ENCODE results near the gene TRAPPC2. TPM values are rescaled to one million over a fixed set of nuclear protein-coding genes. Genes with fewer than 3 reads are reported as not detected.

Gene TRAPPC2
- total and polyA plus RNA-seq, 5 experiments from 2014 or later = 25.7 to 51.5 (median 34.3) TPM

DNA sequence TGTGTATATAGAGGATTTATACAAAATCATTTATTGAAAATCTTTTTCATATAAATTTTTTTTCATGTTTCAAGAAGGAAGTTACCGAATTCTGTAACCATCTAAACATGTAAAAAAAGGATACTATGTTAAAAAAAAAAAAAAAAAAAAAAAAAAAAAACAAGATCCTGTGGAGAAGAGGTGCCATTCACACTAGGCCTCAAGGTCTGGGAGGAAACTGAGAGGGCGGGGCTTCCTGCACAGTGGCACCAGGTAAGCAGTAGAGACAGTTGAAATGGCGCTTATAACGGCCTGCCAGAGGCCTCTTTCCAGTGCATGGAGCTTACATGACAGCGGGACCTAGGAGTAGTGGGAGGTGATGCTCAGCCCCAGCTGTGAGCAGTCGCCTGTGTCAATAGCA lies 17.5 kb downstream of the TRAPPC2 start:
- H3K9me3 Mint-ChIP-seq = peaks cover 0 to 2% (median 0%) of the 10 kb centered on the region in 9 donors
- H3K4me3 Mint-ChIP-seq = peak overlapping the region in 8 of 10 donors; percentile 29 to 77 (median 48)
- DNase-seq (peak in 6 of 10 donors; percentile 2 to 73 (median 28)), ATAC-seq (peak; percentile 79)
- peaks cover 6 to 40% (median 24%) of the 10 kb centered on the region in 4 donors for H3K4me1 Mint-ChIP-seq
- POLR2A ChIA-PET = interaction anchor here (0.7 kb wide), 1 partner anchor 10 kb away, joined by 5 read pairs; no protein-coding TSS in a partner anchor
- H3K27me3 Mint-ChIP-seq = no peaks in the 10 kb centered on the region
- H3K36me3 Mint-ChIP-seq = peaks cover 0 to 45% (median 0%) of the 10 kb centered on the region in 3 donors
- H3K27ac Mint-ChIP-seq = peak overlapping the region in 8 of 10 donors; percentile 24 to 93 (median 81)

DNA sequence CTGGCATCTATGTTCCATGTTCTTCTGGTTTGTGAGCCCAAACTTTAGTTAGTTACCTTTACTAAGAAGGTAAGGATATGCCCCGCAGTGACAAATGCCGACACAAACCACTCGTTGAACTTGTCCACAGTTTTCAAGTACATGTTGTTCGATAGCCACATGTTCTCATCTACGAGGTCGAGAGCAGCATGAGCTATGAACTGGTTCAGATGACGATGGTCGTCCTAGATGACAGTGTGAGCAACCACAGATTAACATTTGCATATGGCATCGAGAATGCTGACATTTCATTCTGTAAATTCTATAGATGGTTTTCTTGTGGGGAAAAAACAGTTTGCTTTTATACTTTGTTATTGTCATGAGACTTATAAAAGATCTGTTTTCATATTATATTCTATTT lies 18.0 kb downstream of the TRAPPC2 start:
- H3K9me3 Mint-ChIP-seq = peaks cover 0 to 2% (median 0%) of the 10 kb centered on the region in 9 donors
- peak overlapping the region in 5 of 10 donors; percentile 44 to 88 (median 65) for H3K27ac Mint-ChIP-seq
- DNase-seq = no peak
- peaks cover 5 to 39% (median 28%) of the 10 kb centered on the region in 4 donors for H3K4me1 Mint-ChIP-seq
- POLR2A ChIA-PET = no interaction called here
- H3K4me3 Mint-ChIP-seq = peak overlapping the region in 1 of 10 donors; percentile 15
- ATAC-seq = no peak
- no peaks in the 10 kb centered on the region for H3K27me3 Mint-ChIP-seq
- peaks cover 0 to 47% (median 2%) of the 10 kb centered on the region in 3 donors for H3K36me3 Mint-ChIP-seq

DNA sequence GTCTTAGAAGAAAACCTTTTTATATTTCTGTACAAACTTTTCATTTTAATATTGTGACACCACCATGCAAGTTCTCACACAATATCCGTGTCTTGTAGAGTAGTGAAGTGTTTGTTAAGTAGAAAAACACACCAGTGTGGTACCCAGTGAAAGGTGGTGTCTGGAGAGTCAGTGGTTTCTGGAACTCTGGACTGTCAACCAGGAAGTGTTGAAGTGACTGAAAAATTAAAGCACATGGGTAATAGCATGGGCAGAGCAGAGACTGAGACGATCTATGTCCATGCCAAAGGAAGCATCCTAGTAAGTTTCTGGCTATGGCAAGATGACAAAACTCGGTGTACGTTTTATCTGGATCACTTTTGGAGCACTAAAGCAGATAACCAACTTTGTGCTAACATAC lies 23.3 kb downstream of the TRAPPC2 start:
- peaks cover 0 to 11% (median 9%) of the 10 kb centered on the region in 4 donors for H3K4me1 Mint-ChIP-seq
- H3K9me3 Mint-ChIP-seq = no peaks in the 10 kb centered on the region
- no peaks in the 10 kb centered on the region for H3K27me3 Mint-ChIP-seq
- POLR2A ChIA-PET = interaction anchor here (2.4 kb wide), 1 partner anchor 23 kb away, joined by 9 read pairs; the partner anchor contains the start of genes OFD1 and TRAPPC2
- ATAC-seq = no peak
- peak overlapping the region in 4 of 10 donors; percentile 24 to 65 (median 58) for H3K27ac Mint-ChIP-seq
- H3K4me3 Mint-ChIP-seq = no peak overlapping the region
- DNase-seq = no peak
- peaks cover 4 to 47% (median 4%) of the 10 kb centered on the region in 3 donors for H3K36me3 Mint-ChIP-seq

DNA sequence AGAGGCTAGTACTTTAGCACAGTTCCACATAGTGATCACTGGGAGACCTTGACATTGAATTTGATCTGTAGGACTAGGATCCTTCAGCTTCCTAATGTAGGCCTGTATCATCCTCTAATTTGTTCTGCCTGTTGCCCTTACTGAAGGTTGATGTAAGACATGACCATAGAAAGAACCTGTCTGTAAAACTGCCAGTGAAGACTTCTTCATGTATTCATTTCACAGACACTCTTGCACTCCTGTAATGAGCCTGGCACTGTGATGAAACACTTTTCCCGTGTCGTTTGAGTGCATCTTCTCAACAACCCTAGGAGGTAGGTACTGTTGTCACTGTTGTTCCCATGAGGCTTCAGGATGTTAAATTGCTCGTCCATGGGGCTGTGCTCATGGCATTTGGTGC lies 30.8 kb downstream of the TRAPPC2 start:
- POLR2A ChIA-PET = no interaction called here
- peaks cover 11 to 58% (median 37%) of the 10 kb centered on the region in 4 donors for H3K4me1 Mint-ChIP-seq
- H3K36me3 Mint-ChIP-seq = peaks cover 4 to 23% (median 4%) of the 10 kb centered on the region in 3 donors
- DNase-seq (no peak), ATAC-seq (no peak)
- H3K27ac Mint-ChIP-seq = peak overlapping the region in 7 of 10 donors; percentile 7 to 40 (median 28)
- H3K4me3 Mint-ChIP-seq = no peak overlapping the region
- H3K27me3 Mint-ChIP-seq = no peaks in the 10 kb centered on the region
- H3K9me3 Mint-ChIP-seq = no peaks in the 10 kb centered on the region

DNA sequence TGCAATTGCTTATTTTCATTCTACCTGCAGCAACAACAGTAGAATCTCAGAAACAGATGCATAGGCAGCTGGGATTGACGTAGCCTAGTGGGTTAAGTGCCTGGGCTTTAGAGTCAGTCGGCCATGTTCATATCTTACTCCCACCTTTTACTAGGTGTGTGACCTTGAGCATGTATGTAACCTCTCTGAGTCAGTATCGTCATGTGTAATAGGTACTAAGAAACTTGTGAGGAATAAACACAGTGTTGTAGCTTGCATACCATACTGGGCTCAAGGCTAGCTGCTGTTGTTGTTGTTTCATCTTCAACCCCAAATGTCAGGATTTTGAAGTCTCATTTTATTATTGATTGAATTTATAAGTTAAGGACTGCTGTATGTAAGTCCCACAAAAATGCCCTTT lies 31.3 kb downstream of the TRAPPC2 start:
- ATAC-seq (no peak), DNase-seq (no peak)
- H3K36me3 Mint-ChIP-seq = peaks cover 4 to 20% (median 4%) of the 10 kb centered on the region in 3 donors
- POLR2A ChIA-PET = no interaction called here
- no peaks in the 10 kb centered on the region for H3K27me3 Mint-ChIP-seq
- peak overlapping the region in 5 of 10 donors; percentile 23 to 49 (median 34) for H3K27ac Mint-ChIP-seq
- H3K4me3 Mint-ChIP-seq = no peak overlapping the region
- peaks cover 11 to 62% (median 37%) of the 10 kb centered on the region in 4 donors for H3K4me1 Mint-ChIP-seq
- H3K9me3 Mint-ChIP-seq = no peaks in the 10 kb centered on the region

DNA sequence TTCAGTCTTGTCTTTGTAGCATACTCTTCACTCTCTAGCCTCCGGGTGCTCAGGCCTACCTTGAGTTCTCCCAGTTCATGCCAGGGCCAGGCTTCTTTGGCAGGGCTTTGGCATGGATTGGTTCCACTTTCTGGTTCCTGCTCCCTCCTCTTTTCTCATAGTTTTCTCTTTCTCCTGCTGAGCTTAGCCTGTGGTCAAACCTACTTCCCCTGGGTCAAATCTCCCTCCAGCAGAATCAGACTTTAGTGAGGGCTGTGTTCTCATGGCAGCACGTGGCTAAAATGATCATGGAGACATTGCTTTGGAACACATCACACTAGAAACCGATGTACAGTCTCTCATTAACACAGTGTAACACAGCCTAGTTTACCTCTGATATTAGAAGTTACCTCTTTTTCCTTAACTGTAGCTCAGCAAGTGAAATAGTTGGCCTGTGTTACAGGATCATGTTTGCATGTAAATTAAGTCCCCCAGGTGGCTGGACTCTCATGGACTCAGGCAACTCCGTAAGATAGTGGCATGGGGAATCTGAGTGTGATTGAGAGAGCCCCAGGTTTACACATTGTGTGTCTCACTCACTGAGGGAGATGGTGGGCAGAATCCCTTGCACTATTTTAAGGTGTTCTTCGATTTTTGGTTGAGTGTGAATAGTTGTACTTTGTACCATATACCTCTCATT lies 32.2 kb downstream of the TRAPPC2 start:
- H3K9me3 Mint-ChIP-seq = no peaks in the 10 kb centered on the region
- H3K27me3 Mint-ChIP-seq = no peaks in the 10 kb centered on the region
- POLR2A ChIA-PET = no interaction called here
- H3K4me1 Mint-ChIP-seq = peaks cover 11 to 71% (median 40%) of the 10 kb centered on the region in 4 donors
- DNase-seq (no peak), ATAC-seq (no peak)
- peaks cover 4 to 16% (median 4%) of the 10 kb centered on the region in 3 donors for H3K36me3 Mint-ChIP-seq
- peak overlapping the region in 8 of 10 donors; percentile 9 to 86 (median 65) for H3K27ac Mint-ChIP-seq
- H3K4me3 Mint-ChIP-seq = peak overlapping the region in 3 of 10 donors; percentile 34 to 43 (median 43)

DNA sequence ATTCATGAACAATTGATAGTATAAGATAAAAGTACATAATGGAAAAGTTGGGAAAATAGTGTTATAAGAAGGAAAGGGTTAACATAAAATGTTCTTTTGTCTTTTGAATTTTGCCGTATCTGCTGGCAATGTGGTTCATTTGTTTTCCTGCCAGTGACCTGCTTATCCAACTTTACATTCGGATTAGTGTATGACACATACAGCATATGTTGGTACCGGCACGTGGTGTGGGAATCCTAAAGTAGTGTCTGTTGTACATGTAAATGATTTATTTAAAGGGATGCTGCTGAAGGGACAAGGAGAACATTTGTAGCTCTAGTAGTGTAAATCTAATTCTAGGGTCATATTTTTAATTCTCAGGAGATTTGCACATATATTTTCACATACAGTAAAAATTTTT lies 34.0 kb downstream of the TRAPPC2 start:
- Mint-ChIP-seq H3K27ac (peak overlapping the region in 2 of 10 donors; percentile 19 to 37), H3K4me1 (peaks cover 16 to 83% (median 53%) of the 10 kb centered on the region in 4 donors)

DNA sequence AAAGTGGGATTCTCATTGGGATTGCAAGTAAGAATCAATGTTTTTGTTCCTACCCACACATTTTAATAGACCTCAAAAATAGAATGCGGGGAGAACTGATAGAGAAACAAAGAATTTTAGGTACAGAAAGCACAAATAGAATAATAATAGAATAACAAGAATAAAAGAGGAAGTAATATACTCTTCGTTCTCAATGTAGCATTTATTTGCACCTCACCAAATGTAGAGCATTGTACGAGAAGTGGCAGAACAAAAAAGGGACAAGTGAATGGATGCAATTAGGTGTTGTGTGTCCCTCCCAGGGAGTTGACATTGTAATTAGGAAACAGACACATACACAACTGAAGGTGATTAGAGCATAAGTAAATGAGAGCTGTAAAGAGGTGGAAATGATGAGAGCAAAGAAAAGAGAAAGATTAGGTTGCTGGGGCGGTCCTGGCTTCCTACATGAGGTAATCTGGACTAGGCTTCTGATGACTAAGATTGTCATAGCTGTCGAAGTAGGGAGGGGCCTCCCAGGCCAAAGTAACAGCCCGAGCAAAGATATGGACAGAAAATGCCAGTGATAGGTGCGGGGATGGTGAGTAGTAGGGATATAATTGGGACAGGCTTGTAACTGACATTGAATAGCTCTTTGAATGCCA lies 35.1 kb downstream of the TRAPPC2 start:
- ATAC-seq = no peak
- Mint-ChIP-seq H3K27me3 (no peaks in the 10 kb centered on the region), H3K27ac (peak overlapping the region in 2 of 10 donors; percentile 56 to 71), H3K4me3 (peak overlapping the region in 3 of 10 donors; percentile 8 to 57 (median 23)), H3K9me3 (no peaks in the 10 kb centered on the region), H3K4me1 (peaks cover 19 to 92% (median 61%) of the 10 kb centered on the region in 4 donors), H3K36me3 (peaks cover 4 to 15% (median 9%) of the 10 kb centered on the region in 3 donors)
- DNase-seq = no peak
- POLR2A ChIA-PET = interaction anchor here (3.2 kb wide), 1 partner anchor 35 kb away, joined by 15 read pairs; the partner anchor contains the start of genes OFD1 and TRAPPC2

More for the DNA sequence above, 34.0 kb downstream of the TRAPPC2 start:
- no peaks in the 10 kb centered on the region for H3K9me3 Mint-ChIP-seq
- POLR2A ChIA-PET = interaction anchor here (0.5 kb wide), 1 partner anchor 21 kb away, joined by 11 read pairs; no protein-coding TSS in a partner anchor
- peaks cover 4 to 14% (median 4%) of the 10 kb centered on the region in 3 donors for H3K36me3 Mint-ChIP-seq
- no peaks in the 10 kb centered on the region for H3K27me3 Mint-ChIP-seq
- no peak overlapping the region for H3K4me3 Mint-ChIP-seq
- DNase-seq = no peak
- no peak for ATAC-seq

DNA sequence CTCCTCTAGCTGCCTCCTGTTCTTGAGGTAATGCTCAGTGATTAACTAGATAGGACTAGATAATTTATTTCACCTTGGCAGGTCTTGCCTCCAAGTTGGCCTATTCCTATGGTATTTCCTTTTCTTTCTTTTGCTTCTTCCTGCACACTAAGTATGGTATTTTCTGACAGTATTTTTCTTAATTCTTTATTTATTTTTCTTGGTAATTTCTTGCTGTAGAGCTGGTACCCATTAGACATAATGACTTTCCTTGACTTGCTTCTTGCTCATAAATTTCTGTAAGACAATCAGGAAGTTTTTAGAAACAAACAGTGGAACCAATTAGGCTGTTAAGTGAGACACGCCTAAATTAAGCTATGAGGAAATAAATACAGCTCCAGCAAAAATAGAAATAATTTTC lies 36.0 kb downstream of the TRAPPC2 start:
- Mint-ChIP-seq H3K4me1 (peaks cover 17 to 93% (median 65%) of the 10 kb centered on the region in 4 donors), H3K4me3 (no peak overlapping the region), H3K27me3 (no peaks in the 10 kb centered on the region), H3K9me3 (no peaks in the 10 kb centered on the region), H3K36me3 (peaks cover 2 to 10% (median 9%) of the 10 kb centered on the region in 3 donors), H3K27ac (peak overlapping the region in 2 of 10 donors; percentile 14 to 20)
- ATAC-seq (no peak), DNase-seq (no peak)
- POLR2A ChIA-PET = interaction anchor here (0.7 to 3.2 kb wide), 2 partner anchors 36 to 43 kb away, joined by 6 to 15 read pairs; partner anchors contain the start of genes OFD1 and TRAPPC2

DNA sequence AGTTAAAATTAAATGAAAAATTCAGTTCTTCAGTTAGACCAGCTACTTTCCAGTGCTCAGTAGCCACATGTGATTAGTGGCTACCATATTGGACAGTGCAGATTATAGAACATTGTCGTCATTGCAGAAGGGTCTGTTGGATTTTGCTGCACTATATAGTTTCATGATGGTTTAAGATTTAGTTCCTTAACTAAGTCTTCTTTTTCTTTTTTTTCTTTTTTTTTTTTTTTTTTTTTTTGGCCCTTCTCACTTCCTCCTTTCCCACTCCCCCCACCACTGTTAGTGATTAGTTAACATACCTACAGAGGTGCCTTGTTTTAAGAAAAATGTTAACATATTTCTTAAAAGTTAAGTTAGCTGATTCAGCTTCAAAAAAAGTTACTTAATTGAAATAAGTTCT lies 36.4 kb downstream of the TRAPPC2 start:
- Mint-ChIP-seq H3K27ac (peak overlapping the region in 2 of 10 donors; percentile 16 to 20), H3K27me3 (no peaks in the 10 kb centered on the region), H3K4me3 (no peak overlapping the region), H3K9me3 (no peaks in the 10 kb centered on the region), H3K4me1 (peaks cover 21 to 93% (median 69%) of the 10 kb centered on the region in 4 donors), H3K36me3 (peaks cover 2 to 10% (median 9%) of the 10 kb centered on the region in 3 donors)
- DNase-seq (no peak), ATAC-seq (no peak)
- POLR2A ChIA-PET = interaction anchor here (3.2 kb wide), 1 partner anchor 37 kb away, joined by 15 read pairs; the partner anchor contains the start of genes OFD1 and TRAPPC2

DNA sequence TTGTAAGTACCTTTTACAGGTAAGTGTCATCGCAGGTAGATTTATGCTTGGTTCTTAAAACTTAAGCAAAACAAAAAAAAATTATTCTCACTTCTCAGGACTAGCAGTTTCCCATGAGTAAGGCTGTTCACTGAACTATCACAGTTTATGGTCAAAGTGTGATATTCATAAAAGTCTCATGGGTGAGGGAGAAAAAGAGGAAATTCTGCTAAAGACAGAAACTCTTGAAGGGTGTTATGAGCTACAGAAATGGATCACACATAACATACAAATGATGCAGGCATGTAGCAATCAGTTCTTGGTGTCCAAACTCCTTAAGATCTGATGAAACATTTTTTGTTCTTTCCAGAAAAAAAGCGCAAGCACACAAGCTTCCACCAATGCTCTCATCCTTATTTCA lies 37.0 kb downstream of the TRAPPC2 start:
- Mint-ChIP-seq H3K4me1 (peaks cover 23 to 93% (median 70%) of the 10 kb centered on the region in 4 donors), H3K27me3 (no peaks in the 10 kb centered on the region), H3K36me3 (peaks cover 2 to 10% (median 9%) of the 10 kb centered on the region in 3 donors), H3K9me3 (no peaks in the 10 kb centered on the region), H3K27ac (peak overlapping the region in 5 of 10 donors; percentile 9 to 71 (median 23)), H3K4me3 (peak overlapping the region in 3 of 10 donors; percentile 20 to 66 (median 44))
- DNase-seq (no peak), ATAC-seq (no peak)
- POLR2A ChIA-PET = interaction anchor here (3.2 kb wide), 1 partner anchor 37 kb away, joined by 15 read pairs; the partner anchor contains the start of genes OFD1 and TRAPPC2

DNA sequence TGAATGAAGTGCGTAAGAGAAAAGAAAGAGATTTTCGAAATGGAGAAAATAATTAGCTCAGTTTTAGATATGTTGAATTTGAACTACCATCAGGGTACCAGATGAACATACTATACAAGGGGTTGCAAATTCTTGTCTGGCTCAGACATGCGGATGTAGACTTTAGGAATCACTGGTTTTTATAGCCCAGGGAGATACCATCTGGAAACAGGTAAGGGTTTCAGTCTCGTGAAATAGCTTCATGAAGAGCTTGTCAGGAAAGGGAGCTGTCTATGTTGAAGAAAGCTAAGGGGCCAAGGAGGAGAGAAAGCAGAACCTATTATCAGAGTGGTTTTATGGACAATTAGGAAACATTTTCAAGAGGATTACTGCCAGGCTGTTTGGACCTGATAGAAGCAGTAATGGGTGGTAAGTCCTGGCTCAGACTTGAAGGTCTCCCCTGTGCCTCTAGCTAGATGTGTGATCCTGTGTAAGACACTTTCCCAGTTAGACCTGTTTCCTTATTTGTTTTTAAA lies 38.8 kb downstream of the TRAPPC2 start:
- Mint-ChIP-seq H3K27me3 (no peaks in the 10 kb centered on the region), H3K9me3 (no peaks in the 10 kb centered on the region), H3K27ac (peak overlapping the region in 5 of 10 donors; percentile 48 to 82 (median 50)), H3K4me1 (peaks cover 19 to 88% (median 65%) of the 10 kb centered on the region in 4 donors), H3K36me3 (peaks cover 0 to 6% (median 5%) of the 10 kb centered on the region in 3 donors), H3K4me3 (peak overlapping the region in 3 of 10 donors; percentile 5 to 27 (median 10))
- ATAC-seq (no peak), DNase-seq (no peak)
- POLR2A ChIA-PET = interaction anchor here (2.4 kb wide), 1 partner anchor 39 kb away, joined by 8 read pairs; the partner anchor contains the start of genes OFD1 and TRAPPC2

All from naive thymus-derived CD8-positive, alpha-beta T cell (primary cell).